Upper lobe of left lung (tissue), 6 donors: ENCODE results near the gene DNTT. TPM values are rescaled to one million over a fixed set of nuclear protein-coding genes. Genes with fewer than 3 reads are reported as not detected.

Experiments used
- ATAC-seq, 2 donors: fragments of 200-7000 bp; cut with Tn5 transposase; one replicate each; pipeline ENCODE4 v1.9.1; 2022; ENCODE audit warnings: mild to moderate bottlenecking in 2 of 2, moderate library complexity in 2 of 2; ENCODE audit not compliant: low FRiP score in 2 of 2
- DNase-seq, 2 donors: peaks; one replicate each; pipeline ENCODE4 v3.0.0-alpha.2; 2019 to 2020
- H3K27ac ChIP-seq, 4 donors: fragments of 200-600 bp; sonication (generic); one replicate each; pipeline ENCODE4 v1.5.1; 2016 to 2019
- H3K27me3 ChIP-seq, 4 donors: fragments of 200-600 bp; sonication (generic); one replicate each; pipeline ENCODE4 v1.5.1; 2017 to 2019
- H3K36me3 ChIP-seq, 4 donors: fragments of 200-600 bp; sonication (generic); one replicate each; pipeline ENCODE4 v1.5.1; 2016 to 2019
- H3K4me1 ChIP-seq, 4 donors: fragments of 200-600 bp; sonication (generic); one replicate each; pipeline ENCODE4 v1.5.1; 2018 to 2019
- H3K4me3 ChIP-seq, 4 donors: fragments of 200-600 bp; sonication (generic); one replicate each; pipeline ENCODE4 v1.5.1; 2017 to 2019; ENCODE audit warnings: mild to moderate bottlenecking in 2 of 4, moderate library complexity in 1 of 4
- H3K9me3 ChIP-seq, 4 donors: fragments of 200-600 bp; sonication (generic); one replicate each; pipeline ENCODE4 v1.5.1; 2018 to 2019
- CTCF ChIP-seq, 6 experiments: fragments of 450-650 bp in 4 of 6; fragments of 200-600 bp in 2 of 6; sonication (generic) in 2 of 6; IDR thresholded peaks; one replicate each; pipeline ENCODE4 v1.5.1; 2016 to 2019; ENCODE audit warnings: antibody characterized with exemption in 6 of 6
- EP300 ChIP-seq, 4 donors: sonication (generic); formaldehyde crosslinking; IDR thresholded peaks; one replicate each; pipeline ENCODE4 v1.5.1; 2017; ENCODE audit warnings: antibody characterized with exemption in 4 of 4, control low read depth in 2 of 4
- POLR2A ChIP-seq, 4 donors: fragments of 450-650 bp; IDR thresholded peaks; one replicate each; pipeline ENCODE4 v1.5.1; 2016 to 2017; ENCODE audit warnings: antibody characterized with exemption in 4 of 4, mild to moderate bottlenecking in 2 of 4
- POLR2AphosphoS5 ChIP-seq, 2 donors: sonication (generic); formaldehyde crosslinking; IDR thresholded peaks; one replicate each; pipeline ENCODE4 v1.5.1; 2017; ENCODE audit warnings: antibody characterized with exemption in 2 of 2
- WGBS, 2 donors: methylation state at CpG; one replicate each; pipeline ENCODE4 v1.1.5; 2017 to 2018; 5-methylcytosine and 5-hydroxymethylcytosine counted together
- total RNA-seq, 6 donors: library from RNA; depleted of rRNA in 4 of 6; stranded (reverse); fragments of >200 nt in 4 of 6; gene quantifications; one replicate each; pipeline versions ENCODE4 v1.1.0 to v1.2.1, GENCODE V29; 2016 to 2021
- donor health status: DM: no; HTN: no; CAD: no; lungs with moderate emphysema.
- donor health status: DM: no; HTN: yes; CAD: no; lungs with severe emphysema.

Gene DNTT
- not detected for total RNA-seq

- Histone ChIP-seq H3K4me3 (no peak within 1 kb of the TSS), H3K4me1 (peaks cover 7 to 12% (median 11%) of the 10 kb centered on the region in 4 donors), H3K27ac (no peak within 1 kb of the TSS), H3K27me3 (no peaks in the 10 kb centered on the region), H3K9me3 (no peaks in the 10 kb centered on the region), H3K36me3 (no peaks in the 10 kb centered on the region)
- DNase-seq (peak in 1 of 2 donors; percentile 10), ATAC-seq (no peak)
- WGBS, 2 donors, result 84 to 93% methylated on average over 8 of the region's 8 CpGs
- TF ChIP-seq CTCF (IDR thresholded peaks at IDR 0.05), result no peak
- TF ChIP-seq POLR2AphosphoS5 (IDR thresholded peaks at IDR 0.05), result no peak
- TF ChIP-seq POLR2A (IDR thresholded peaks at IDR 0.05), result no peak
- TF ChIP-seq EP300 (IDR thresholded peaks at IDR 0.05), result no peak
Measured at GRCh38 chr10:96304230-96304629, at the start of gene DNTT. DNTT (plus strand) TSS chr10:96304434; CDS start chr10:96304498, 64 bp downstream.

DNA sequence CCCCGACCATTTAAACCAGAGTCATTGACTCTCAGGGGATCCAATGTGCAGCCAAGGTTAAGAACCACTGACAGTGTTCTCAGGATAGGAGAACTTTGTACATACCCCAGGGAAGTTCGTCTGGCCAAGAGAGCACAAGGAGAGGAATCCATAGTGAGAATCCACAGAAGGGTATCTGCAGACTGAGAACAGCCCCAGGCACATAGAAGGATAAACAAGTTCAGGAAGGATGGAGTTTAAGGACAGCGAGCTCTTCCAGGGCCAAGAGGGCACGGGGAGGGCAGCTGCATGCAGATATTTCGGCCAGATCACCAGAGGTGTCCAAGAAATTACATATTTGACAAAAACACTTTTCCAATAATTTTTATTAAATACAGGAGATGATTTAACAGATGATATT lies 49.3 kb upstream of the DNTT start:
- 65 to 74% methylated on average over 5 of the region's 5 CpGs for WGBS, 2 donors
- ATAC-seq (no peak), DNase-seq (no peak)
- no peaks in the 10 kb centered on the region for H3K27me3 ChIP-seq
- no peak for TF ChIP-seq POLR2AphosphoS5 (IDR thresholded peaks at IDR 0.05)
- no peak for TF ChIP-seq CTCF (IDR thresholded peaks at IDR 0.05)
- TF ChIP-seq EP300 (IDR thresholded peaks at IDR 0.05), result no peak
- no peaks in the 10 kb centered on the region for H3K36me3 ChIP-seq
- H3K27ac ChIP-seq, result no peak overlapping the region
- no peak overlapping the region for H3K4me3 ChIP-seq
- H3K9me3 ChIP-seq, result no peaks in the 10 kb centered on the region
- H3K4me1 ChIP-seq, result peaks cover 3 to 17% (median 8%) of the 10 kb centered on the region in 4 donors

DNA sequence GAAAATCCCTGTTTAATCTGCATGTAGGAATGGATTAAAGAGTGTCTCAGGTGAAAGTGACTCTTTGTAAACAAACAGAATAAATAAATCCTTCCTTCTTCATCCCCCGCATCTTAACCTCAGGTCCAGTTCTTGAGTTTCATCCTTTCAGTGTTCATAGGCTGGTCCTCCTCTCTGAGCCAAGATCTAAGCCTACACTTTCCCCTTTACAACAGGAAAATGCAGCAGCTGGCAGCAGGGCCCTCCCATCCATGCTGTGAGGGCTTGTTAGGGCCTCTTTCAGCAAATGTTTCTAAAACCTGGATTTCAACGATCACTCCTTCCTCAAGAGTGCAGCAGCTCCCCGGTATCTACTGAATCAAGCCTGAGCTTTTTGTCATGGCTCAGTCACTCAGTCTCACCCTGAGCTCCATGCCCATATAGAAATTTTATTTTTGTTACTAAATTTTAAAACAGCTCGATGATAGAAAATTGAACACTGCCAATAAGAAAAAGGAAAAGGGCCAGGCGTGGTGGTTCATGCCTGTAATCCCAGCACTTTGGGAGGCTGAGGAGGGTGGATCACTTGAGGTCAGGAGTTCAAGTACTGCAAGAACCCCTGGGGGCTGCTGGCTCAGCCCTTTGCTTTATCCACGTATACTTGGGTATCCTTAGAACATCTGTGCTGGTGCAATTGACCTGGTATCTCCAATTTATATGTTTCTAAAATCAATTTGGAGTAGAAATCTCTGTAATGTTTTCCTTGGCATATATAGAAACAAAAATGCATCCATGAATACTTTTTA lies 48.5 kb upstream of the DNTT start:
- WGBS, 2 donors, result 52 to 71% methylated on average over 6 of the region's 6 CpGs
- Histone ChIP-seq H3K36me3 (no peaks in the 10 kb centered on the region), H3K27me3 (no peaks in the 10 kb centered on the region), H3K4me1 (peaks cover 3 to 18% (median 8%) of the 10 kb centered on the region in 4 donors), H3K9me3 (no peaks in the 10 kb centered on the region), H3K4me3 (no peak overlapping the region), H3K27ac (no peak overlapping the region)
- TF ChIP-seq POLR2AphosphoS5 (IDR thresholded peaks at IDR 0.05) (no peak), CTCF (IDR thresholded peaks at IDR 0.05) (no peak), EP300 (IDR thresholded peaks at IDR 0.05) (no peak), POLR2A (IDR thresholded peaks at IDR 0.05) (no peak)
- DNase-seq (no peak), ATAC-seq (no peak)

- no peaks in the 10 kb centered on the region for H3K27me3 ChIP-seq
- peak in 1 of 2 donors; percentile 79 for ATAC-seq
- TF ChIP-seq EP300 (IDR thresholded peaks at IDR 0.05) (no peak), POLR2A (IDR thresholded peaks at IDR 0.05) (no peak), CTCF (IDR thresholded peaks at IDR 0.05) (no peak), POLR2AphosphoS5 (IDR thresholded peaks at IDR 0.05) (no peak)
- no peak overlapping the region for H3K4me3 ChIP-seq
- no peaks in the 10 kb centered on the region for H3K9me3 ChIP-seq
- no peaks in the 10 kb centered on the region for H3K36me3 ChIP-seq
- H3K27ac ChIP-seq, result peak overlapping the region in 1 of 4 donors; percentile 41
- DNase-seq, result no peak
- peaks cover 3 to 18% (median 8%) of the 10 kb centered on the region in 4 donors for H3K4me1 ChIP-seq
- WGBS, 2 donors, result 25 to 37% methylated on average over 4 of the region's 4 CpGs
Measured at GRCh38 chr10:96257944-96258343, 46.3 kb upstream of the DNTT start.

DNA sequence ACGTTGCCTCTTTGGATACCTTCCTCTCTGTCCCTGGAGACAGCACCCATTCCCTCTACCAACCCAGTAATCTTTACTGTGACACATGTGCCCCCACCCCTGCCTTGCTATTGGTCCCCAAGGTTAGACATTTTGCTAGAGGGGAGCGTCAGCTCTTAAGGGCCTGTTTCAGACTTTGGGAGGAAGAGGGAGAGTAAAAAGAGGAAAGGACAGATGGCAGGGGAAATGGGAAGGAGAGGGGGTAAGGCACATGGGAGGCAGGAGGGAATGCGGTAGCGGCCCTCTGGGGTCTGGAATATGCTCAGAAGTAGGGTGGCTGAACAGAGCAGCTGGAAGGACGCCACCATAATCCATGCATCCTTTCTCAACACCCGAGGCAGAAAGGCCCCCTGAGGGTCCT lies 45.1 kb upstream of the DNTT start:
- Histone ChIP-seq H3K27ac (peak overlapping the region in 1 of 4 donors; percentile 9), H3K36me3 (no peaks in the 10 kb centered on the region), H3K4me3 (no peak overlapping the region), H3K4me1 (peaks cover 3 to 22% (median 8%) of the 10 kb centered on the region in 4 donors), H3K27me3 (no peaks in the 10 kb centered on the region), H3K9me3 (no peaks in the 10 kb centered on the region)
- ATAC-seq, result no peak
- DNase-seq, result no peak
- TF ChIP-seq POLR2A (IDR thresholded peaks at IDR 0.05) (no peak), CTCF (IDR thresholded peaks at IDR 0.05) (no peak), POLR2AphosphoS5 (IDR thresholded peaks at IDR 0.05) (no peak), EP300 (IDR thresholded peaks at IDR 0.05) (no peak)
- WGBS, 2 donors, result 68 to 79% methylated on average over 6 of the region's 6 CpGs
